NCI-H524 treated with DMSO at 0.1 percent for 48 hours (cell line): Measurements from ENCODE around the gene PYROXD2.

ENCODE experiments used
- DNase-seq: peaks from one replicate; lab custom pipeline; 2025; lab: John Stamatoyannopoulos, UW

The PYROXD2 gene

DNA sequence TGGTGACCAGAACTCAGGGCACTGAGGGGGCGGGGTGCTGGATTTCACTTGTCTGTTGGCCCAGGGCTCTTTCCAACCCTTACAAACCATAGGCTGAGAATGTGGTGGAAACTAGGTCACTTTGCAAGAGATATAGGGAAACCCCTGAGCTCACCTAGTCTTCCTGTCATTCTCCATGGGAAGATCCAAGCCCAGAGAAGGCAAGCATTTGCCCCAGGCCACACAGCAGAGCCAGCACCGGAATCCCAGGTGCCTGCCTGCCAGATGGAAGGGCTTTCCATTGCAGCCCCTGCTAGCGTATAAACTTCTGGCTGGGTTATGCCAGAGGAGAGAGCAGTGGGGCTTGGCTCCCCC is 427 bp downstream of the PYROXD2 start:
- DNase-seq, result no peak

DNA sequence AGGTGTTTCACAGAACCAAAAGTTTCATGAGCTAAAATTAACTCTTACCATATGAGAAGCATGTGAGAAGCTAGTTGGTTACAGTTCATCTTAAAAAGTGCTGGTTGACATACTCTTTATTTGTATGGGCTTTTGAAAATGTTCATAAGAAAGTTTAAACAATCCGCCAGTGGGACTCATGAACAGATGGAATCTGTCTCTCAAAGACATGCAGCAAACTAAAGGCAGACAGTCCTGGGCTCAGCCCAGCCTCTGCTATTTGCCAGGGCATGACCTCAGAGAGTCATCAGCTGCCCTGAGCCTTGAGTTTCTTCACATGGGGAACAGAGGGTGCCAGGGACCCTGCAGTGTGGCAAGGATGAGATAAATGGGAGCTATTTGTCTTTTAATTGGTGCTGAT is 3.2 kb downstream of the PYROXD2 start:
- no peak for DNase-seq

DNA sequence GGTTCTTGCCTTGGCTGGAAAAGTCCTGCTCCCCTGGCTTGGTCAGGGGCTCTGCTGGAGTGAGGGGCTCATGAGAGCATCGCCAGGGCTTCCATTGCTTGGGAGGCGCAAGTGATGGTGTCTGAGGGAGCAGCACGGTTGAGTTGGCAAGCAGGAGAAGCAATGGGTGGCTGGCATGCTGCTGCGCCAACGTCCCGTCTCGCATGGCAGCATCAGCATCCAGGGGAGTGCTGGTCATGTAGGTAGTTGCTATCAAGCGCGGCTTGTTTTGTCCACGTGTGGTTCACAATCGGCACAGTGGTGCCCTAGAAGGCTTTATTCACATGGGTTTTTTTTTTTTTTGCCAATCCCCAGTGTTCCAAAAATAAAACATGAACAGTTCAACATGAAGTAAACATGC is 3.8 kb downstream of the PYROXD2 start:
- DNase-seq, result no peak

DNA sequence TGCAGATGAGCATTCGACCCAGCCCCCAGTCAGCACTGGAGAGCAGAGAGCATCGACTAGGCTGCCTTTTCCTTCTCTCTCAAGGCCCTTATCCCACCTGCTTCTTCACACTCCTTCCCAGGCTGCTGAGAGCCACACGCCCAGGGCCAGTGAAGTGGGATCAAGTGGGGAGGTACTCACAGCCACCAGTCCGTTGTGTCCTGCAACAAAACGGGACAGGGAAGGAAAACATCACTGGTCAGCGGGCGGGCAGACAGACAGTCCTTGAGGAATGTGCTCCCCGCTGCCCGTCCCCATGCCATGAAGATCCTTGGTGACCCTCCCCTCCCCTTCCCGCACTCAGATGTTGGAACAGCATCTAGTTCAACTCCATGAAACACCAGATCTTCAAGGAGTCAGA is 4.2 kb downstream of the PYROXD2 start:
- no peak for DNase-seq

DNA sequence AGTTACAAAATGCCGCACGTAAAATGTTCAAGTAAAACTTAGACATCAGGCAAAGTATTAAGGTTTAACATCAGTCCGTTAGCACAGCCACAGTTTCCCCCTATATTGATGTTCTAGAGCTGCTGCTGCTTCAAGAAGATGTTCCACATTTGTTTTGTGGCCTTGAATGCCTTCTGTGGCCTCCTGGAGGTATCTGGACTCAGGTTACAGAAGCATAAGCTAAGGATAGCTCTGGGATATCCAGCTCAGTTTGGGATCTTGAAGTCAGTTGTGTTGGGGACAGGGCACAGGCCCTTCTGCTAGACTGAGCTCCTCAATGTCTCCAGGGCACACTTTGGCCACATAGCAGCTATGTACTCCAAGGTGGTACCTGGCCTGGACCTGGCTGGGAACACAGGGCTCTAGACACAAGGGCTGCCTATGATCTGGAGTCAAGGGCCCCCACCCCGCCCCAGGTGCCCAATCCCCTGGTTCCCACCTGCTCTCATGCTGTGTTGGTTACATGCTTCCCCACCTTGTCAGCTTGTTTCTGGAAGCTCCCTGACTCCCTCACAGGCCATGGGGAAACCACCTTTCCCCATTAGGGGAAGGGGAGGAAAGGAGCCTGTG is 4.7 kb downstream of the PYROXD2 start:
- DNase-seq, result no peak

DNA sequence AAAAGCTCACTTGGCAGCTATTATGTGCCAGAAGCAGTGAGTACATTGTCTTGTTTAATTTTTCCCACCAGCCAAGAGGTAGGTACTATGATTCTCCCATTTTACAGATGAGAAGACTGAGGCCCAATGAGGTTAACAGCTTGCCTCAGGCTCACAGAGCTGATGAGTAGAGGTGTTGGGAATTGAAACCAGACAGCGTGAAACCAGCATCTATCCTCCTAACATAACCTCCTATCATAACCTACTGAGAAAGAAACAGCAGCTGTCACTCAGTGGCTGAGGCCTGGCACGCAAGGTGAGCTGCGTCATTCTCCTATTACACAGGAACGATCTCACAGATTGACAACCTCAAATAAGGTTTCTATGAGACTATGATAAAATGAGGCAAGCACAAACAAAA is 6.2 kb downstream of the PYROXD2 start:
- no peak for DNase-seq

DNA sequence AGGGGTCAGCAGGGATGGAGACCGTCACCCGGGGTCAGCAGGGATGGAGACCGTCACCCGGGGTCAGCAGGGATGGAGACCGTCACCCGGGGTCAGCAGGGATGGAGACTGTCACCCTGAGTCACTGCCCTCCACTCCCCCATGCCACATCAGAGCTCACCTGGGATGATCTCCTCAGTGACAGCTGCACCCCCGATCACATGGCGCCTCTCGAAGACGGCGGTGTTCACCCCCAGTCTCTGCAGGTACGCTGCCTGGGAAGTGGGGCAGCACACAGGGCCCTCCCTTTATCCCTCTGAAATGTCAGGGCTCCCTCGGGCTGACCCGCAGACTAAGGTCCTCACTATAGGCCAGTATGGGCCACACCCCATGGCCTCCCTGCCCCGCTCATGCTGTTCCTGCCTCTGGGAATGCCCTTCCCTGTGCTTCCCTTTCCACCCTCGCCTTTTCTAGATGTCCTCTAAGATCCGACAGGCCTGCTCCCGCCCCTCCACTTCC is 7.2 kb downstream of the PYROXD2 start:
- DNase-seq, result no peak

DNA sequence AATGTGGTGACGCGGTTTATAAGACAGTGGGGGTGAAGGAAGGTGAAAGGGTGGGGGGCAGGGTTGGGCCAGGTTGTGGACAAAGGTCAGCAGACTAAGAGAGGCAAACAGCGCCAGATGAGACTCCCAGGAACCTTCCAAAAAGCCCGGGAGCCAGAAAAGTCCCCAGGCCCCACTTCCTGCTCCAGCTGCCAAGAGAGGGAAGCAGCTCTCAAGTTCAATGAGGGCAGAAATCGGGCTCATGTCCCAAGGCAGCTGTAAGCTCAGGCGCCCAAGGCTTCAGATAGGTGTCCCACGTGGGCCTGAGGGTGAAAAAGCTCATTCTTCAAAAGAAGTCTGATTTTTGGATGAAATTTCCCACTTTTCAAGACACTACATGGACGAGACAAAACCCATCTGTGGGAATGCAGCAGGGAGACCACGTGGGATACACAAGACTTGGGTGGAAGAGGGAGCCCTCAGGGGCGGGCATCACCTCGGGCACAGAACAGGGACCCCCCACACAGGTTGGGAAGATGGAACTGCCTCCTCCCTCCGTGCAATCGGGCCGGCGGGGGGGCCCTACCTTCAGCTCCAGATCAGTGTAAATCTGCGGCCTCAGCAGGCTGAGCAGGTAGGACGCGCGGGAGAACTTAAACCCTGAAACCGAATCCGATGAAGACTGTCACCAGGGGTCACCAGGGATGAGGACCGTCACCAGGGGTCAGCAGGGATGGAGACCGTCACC is 7.8 kb downstream of the PYROXD2 start:
- no peak for DNase-seq

DNA sequence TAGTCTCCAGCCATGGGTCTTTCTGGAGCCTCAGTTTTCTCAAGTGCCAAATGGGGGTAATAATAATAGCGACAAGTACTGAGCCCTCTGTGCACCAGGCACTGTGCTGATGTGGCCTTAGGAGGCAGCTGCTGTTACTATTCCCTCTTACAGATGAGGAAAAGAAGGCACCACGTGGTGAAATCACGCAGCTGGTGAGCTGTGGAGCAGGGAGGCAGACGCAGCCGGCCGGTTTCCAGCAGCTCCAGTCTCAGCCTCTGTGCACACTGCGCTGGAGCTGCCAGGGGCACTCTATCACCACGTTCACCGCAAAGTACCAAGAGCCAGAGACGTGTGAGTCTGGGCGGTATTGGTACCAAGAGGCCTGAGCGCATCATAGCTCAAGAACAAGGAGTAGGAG is 9.6 kb downstream of the PYROXD2 start:
- DNase-seq, result no peak

DNA sequence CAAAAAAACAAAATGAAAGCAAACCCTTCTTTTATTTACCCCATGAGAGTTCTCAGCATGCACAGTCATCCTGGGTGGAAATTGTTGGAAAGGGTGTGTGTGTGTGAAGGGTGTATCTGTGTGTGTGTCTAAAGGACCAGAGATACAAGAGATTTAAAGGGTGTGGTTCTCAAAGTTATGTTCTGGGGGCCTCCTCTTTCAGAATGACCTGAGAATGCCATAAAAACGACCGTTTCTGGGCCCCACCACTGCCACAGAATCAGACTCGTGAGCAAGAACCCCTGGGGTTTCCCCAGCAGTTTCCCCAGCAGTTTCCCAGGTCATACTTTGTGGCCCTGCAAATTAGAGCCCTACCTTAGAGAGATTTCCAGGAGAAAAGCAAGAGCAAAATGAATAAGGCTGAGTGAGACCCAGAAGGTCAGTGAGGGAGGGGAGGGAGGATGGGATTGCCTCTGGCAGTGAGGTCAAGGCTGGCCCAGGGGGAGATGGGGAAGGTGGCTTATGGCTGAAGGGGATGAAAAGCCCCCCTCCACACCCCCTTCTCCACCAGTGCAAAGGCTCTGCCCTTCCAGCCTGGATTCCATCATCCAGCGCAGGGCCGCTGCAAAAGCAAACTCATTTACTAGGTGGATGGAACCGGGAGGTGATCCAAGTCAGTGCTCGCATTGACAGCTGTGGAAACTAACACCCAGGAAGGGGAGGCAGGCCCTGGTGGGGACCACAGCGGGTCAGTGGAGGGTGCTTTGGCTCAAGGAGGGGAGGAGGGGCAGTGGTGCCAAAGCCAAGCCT is 10.2 kb downstream of the PYROXD2 start:
- no peak for DNase-seq

DNA sequence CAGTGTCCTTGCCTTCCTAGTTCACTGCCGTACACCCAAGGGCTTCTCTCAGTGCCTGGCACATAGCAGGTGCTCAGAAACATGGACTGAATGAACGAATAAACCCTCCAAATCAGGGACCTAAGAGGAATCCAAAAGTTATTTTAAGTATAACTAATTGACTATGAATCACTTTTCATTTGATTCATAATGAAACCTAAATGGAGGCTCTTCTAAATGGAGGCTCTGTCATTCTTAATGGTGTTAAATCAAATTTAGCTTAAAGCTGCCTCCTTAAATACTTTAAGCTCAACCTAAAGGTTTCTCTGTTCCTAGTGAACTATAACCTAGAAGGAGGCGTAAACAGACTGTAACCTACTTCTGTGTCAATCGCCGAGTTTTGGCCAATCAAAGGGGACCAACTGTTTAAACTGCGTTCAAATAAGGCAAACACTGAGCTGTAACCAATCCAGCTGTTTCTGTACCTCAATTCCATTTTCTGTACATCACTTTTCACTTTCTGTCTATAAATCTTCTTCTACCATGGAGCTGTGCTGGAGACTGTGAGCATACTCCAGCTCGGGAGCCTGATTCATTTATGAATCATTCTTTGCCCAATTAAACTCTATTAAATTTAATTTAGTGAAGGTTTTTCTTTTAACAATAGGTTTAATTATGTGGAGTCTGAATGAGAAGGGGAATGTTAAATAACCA is 11.0 kb downstream of the PYROXD2 start:
- no peak for DNase-seq

DNA sequence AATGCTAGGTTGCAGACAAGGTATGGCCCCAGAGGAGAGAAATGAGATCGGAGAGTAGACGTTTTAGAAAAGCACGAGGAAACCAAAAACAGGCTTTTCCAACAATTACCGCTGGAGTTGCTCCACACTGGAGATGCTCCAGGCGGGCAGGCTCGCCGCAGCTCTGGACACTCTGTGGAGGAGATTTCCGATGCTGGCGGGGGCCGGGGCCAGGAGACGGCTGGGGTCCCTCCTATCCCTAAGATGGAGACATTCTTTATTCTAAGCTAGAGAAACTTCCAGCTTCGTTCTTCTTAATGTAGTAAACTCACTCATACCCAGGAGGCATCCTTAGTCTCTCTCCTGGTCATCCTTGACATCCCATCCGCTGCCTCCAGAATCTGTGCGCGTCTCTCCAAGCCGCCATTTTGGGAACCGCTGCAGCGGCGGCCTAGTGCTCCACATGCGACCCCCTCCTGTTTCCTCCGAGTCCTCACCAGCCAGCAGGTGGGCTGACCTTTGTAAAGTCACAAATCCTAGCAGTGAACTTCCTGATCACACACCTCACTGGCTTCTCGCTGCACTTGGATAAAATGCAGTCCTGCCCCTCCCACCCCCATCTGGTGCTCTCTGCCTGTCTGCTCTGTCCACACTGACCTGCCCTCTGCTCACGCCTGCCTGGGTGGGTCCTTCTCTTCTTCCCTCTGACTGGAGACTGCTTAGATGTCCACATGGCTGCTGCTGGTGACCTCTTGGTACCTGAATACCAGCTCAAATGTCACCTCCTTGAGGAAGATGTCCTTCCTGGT is 11.9 kb downstream of the PYROXD2 start:
- DNase-seq, result no peak

DNA sequence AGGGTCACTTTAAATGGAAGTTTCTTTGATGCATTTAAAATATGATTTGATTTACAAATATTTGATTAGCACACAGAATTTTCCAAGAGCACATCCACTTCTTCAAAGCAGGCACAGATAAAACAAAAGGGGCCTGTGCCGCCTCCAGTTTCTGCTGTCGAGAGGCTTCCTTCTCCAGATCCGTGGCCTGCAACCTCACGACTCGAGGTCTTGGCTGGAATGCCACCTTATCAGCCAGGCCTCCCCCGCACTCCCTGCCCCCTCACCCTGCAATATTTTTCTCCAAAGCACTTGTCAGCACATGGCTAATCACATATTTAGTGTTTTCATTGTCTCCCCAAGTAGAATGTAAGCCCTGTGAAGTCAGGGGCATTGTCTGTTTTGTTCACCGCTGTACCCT is 12.5 kb downstream of the PYROXD2 start:
- no peak for DNase-seq

DNA sequence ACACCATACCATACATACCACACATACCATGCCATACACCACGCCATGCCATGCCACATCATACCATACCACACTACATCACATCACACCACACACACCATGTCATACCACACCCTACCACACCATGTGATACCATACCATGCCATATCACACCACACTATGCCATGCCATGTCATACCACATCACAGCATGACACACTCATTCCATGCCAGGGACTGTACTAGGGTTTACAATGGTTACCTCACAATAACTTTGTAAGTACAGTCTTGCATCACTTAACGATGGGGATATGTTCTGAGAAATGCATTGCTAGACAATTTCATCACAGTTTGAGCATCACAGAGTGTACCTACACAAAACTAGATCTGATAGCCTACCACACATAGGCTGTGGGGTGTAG is 14.5 kb downstream of the PYROXD2 start:
- DNase-seq, result no peak

DNA sequence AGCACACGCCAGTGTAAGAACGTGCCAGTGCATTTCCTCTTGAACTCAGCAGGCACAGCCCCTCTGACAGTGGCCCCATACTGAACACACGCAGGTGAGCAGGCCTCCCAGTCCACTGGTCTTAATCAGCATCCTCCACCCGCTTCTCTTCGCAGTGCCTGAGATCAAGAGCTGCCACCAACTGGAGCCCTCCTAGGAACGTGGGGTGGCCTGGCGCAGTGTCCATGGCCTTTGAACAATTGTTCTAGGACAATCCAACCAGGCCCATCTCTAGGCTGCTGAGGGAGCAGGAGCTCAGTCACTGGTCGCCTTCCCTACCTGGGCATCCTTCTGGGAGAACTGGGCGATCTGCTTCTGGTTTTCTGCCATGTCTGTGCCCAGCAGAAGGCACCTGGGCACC is 15.2 kb downstream of the PYROXD2 start:
- no peak for DNase-seq

DNA sequence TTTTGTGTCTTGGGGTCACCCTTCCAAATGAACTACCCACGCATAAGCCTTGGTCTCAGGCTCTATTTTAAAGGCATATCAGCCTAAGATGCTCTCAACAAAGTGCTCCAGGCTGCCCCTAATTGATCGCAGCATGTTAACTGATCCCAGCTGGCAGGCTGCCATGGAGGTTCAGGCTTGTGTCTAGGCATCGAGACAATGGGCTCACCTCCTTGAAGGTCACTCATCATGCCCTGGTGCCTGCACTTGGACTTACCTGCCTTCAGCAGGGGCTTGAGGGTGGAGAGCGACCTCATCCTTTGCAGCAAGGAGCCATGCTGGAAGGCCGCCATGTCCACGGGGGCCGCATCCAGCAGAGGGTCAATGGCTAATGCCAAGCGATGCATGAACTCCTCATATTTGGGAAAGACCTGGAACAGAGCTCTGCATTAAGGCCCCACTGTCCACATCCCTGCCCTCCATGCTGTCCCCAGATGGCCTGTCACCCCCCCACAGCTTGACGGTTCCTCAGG is 17.8 kb downstream of the PYROXD2 start:
- no peak for DNase-seq

DNA sequence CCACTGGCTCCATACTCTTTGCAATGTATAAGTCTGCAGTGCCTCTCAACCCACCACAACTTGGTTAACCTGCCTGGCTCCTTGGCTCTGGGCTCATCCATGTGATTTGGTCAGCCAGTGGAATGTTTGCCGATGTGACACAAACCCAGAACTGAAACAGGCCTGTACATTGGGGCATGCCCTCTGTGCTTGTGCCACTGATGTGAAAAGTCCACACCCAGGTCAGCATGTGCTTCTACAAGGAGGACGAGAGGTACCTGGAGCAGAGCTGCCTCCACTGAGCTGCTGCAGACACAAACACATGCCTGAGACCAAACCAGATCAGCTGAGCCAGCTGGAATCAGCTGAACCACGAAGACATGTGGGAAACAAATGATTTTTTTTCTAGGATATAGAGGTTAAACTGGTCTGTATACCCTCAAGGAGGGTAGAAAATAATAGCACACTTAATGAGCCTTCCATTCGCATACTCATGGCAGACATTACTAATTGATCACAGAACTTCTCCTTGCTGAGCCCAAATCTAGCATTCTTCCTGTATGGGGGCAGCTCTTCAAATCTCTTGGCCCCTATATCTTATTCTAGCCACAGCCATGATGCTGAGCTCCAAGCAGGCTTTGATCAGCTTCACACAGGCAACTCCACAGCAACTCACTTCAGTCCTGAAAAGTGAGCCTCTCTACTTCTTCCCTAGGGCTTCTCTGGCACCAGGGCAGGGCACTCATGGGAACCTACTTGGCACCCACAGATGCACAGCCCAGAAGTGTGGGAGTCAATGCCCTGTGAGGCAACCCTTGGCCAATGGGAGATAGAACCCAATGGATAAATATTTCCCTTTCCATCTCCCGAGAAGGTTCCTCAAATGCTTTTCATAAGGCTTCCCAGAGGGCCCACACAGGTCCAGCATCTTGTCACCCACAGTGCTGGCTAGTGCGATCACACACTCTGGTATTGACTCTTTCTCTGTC is 18.6 kb downstream of the PYROXD2 start:
- DNase-seq, result no peak

DNA sequence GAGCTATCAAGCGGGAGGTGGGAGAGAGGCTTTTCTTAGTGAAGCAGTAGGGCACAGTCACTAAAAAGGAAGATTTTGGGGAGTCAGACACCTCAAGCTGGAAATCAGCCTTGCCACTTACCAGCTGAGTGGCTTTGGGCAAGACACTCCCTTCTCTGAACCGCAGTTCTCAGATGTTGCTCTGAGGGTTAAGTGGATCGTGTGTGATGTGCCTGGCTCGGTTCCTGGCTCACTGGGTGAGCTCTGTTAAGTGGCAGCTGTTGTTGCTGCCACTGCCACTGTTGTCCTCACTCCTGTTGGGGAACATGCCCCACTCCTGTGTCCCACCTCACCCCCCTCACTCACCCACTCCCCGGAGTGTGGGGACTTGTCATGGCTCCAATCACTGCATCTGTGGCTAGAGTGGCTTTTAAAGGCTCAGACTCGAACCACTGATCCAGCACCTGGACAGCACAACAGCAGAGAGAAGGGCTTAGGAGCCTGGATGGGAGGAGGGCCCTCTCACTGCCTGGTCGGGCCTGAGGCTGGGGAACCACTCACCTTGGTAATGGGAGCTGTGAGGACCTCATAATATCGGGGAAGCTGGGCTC is 20.0 kb downstream of the PYROXD2 start:
- DNase-seq, result no peak

DNA sequence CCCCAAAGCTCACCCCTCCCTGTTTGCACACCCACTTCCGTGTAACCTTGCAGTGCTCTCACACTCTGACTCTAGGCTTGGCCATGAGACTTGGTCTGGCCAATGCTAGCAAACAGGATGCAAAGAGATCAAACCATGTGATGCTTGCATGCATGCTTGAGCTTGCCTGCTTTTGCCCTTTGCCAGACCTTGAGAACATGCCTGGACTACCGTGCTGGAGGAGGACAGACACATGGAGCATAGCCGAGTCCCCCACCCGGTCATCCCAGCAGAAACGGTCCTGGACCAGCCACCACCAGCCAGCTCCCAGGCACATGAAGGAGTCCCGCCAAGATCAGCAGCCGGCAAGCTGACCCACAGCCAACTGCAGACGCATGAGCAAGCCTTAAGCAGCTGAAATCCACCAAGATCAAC is 23.4 kb downstream of the PYROXD2 start:
- DNase-seq, result no peak

DNA sequence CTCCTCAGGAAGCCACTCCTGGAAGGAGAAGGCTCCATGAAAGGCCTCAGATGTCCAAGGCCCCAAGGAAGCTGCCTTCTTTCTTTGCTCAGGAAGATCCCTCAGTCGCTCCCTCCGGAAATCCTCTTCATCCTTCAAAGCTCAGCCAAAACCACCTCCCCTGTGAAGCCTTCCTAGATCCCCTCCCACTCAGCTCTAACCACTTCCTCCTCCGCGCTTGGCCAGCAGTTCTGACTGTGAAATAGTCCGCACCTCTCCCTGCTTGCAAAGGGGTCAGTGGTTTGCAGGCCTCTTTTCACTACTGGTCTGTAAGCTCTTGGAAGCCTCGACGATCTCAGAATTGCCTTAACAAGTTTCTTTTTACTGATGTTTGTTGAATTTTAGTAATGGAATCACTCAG is 23.9 kb downstream of the PYROXD2 start:
- no peak for DNase-seq
